Measurements from ENCODE around the gene KSR1. TPM values are rescaled to one million over a fixed set of nuclear protein-coding genes. Genes with fewer than 3 reads are reported as not detected.

Gene KSR1
- polyA plus RNA-seq, 3 donors = 45.5 to 90.5 (median 49.0) TPM

- DNase-seq (ENCODE audit: extremely low read depth in 1 of 11, low read depth in 9 of 11, low spot score in 4 of 11) = no peak
Observed at GRCh38 chr17:27522028-27522635, 65.9 kb downstream of the KSR1 start.

- DNase-seq (ENCODE audit: extremely low read depth in 1 of 11, low read depth in 9 of 11, low spot score in 4 of 11) = no peak
Observed at GRCh38 chr17:27523712-27524111, 67.5 kb downstream of the KSR1 start.

GRCh38 chr17:27524594-27524993 is 68.3 kb downstream of the KSR1 start:
- no peak for DNase-seq (ENCODE audit: extremely low read depth in 1 of 11, low read depth in 9 of 11, low spot score in 4 of 11)

- no peak for DNase-seq (ENCODE audit: extremely low read depth in 1 of 11, low read depth in 9 of 11, low spot score in 4 of 11)
Observed at GRCh38 chr17:27525316-27525715, 69.1 kb downstream of the KSR1 start.

- DNase-seq (ENCODE audit: extremely low read depth in 1 of 11, low read depth in 9 of 11, low spot score in 4 of 11) = no peak
Observed at GRCh38 chr17:27525836-27526603, 69.8 kb downstream of the KSR1 start.

- DNase-seq (ENCODE audit: extremely low read depth in 1 of 11, low read depth in 9 of 11, low spot score in 4 of 11) = no peak
Observed at GRCh38 chr17:27526604-27527002, 70.4 kb downstream of the KSR1 start.

- DNase-seq (ENCODE audit: extremely low read depth in 1 of 11, low read depth in 9 of 11, low spot score in 4 of 11) = no peak
Observed at GRCh38 chr17:27529230-27529796, 73.1 kb downstream of the KSR1 start.

GRCh38 chr17:27530764-27531391 is 74.6 kb downstream of the KSR1 start:
- DNase-seq (ENCODE audit: extremely low read depth in 1 of 11, low read depth in 9 of 11, low spot score in 4 of 11) = no peak

GRCh38 chr17:27531469-27531961 is 75.3 kb downstream of the KSR1 start:
- DNase-seq (ENCODE audit: extremely low read depth in 1 of 11, low read depth in 9 of 11, low spot score in 4 of 11) = no peak

GRCh38 chr17:27532269-27533263 is 76.3 kb downstream of the KSR1 start:
- no peak for DNase-seq (ENCODE audit: extremely low read depth in 1 of 11, low read depth in 9 of 11, low spot score in 4 of 11)

GRCh38 chr17:27533874-27534815 is 77.9 kb downstream of the KSR1 start:
- DNase-seq (ENCODE audit: extremely low read depth in 1 of 11, low read depth in 9 of 11, low spot score in 4 of 11) = no peak

GRCh38 chr17:27535178-27535928 is 79.1 kb downstream of the KSR1 start:
- DNase-seq (ENCODE audit: extremely low read depth in 1 of 11, low read depth in 9 of 11, low spot score in 4 of 11) = peak in 1 of 11 donors; percentile 41

GRCh38 chr17:27535975-27536374 is 79.7 kb downstream of the KSR1 start:
- DNase-seq (ENCODE audit: extremely low read depth in 1 of 11, low read depth in 9 of 11, low spot score in 4 of 11) = no peak

GRCh38 chr17:27536781-27537180 is 80.5 kb downstream of the KSR1 start:
- no peak for DNase-seq (ENCODE audit: extremely low read depth in 1 of 11, low read depth in 9 of 11, low spot score in 4 of 11)

GRCh38 chr17:27538156-27538955 is 82.1 kb downstream of the KSR1 start:
- no peak for DNase-seq (ENCODE audit: extremely low read depth in 1 of 11, low read depth in 9 of 11, low spot score in 4 of 11)

GRCh38 chr17:27539152-27539551 is 82.9 kb downstream of the KSR1 start:
- DNase-seq (ENCODE audit: extremely low read depth in 1 of 11, low read depth in 9 of 11, low spot score in 4 of 11) = no peak

Measured in renal cortex interstitium (tissue), 11 donors.